SK-N-SH (cell line): ENCODE data around the gene OPA3. TPM values are rescaled to one million over a fixed set of nuclear protein-coding genes. Genes with fewer than 3 reads are reported as not detected.

Source experiments
- CTCF ChIA-PET: fragments of 300-600, 350-600 bp; formaldehyde crosslinking; extraction: SDS; loops from one replicate; lab custom pipeline; 2021; lab: Yijun Ruan, JAX
- POLR2A ChIA-PET: fragments of 350-600 bp; sonication (Branson Sonifier 250); formaldehyde crosslinking; extraction: SDS; loops from one replicate; lab custom pipeline; 2020; ENCODE audit warnings: antibody characterized with exemption, inconsistent platforms; lab: Yijun Ruan, JAX
- DNase-seq: peaks from one replicate; pipeline ENCODE4 v3.0.0; 2012
- H2AFZ ChIP-seq: fragments of 200-600 bp; sonication (generic); 2 replicates; pipeline ENCODE4 v1.8.1; 2016; ENCODE audit warnings: antibody characterized with exemption, mild to moderate bottlenecking, low read depth
- H3F3A ChIP-seq: fragments of 200-600 bp; sonication (generic); replicated peaks from 2 replicates; pipeline ENCODE3; 2016; ENCODE audit warnings: antibody characterized with exemption, mild to moderate bottlenecking; ENCODE audit not compliant: insufficient read depth
- H3K27ac ChIP-seq, 2 experiments: fragments of 200-500 bp in 1 of 2; fragments of 200-600 bp in 1 of 2; sonication (Bioruptor generic) in 1 of 2; sonication (generic), shearing (Covaris generic) in 1 of 2; 2 replicates each; pipeline versions ENCODE4 v1.5.1 to v1.6.1; 2014 to 2016; ENCODE audit warnings: low read depth in 2 of 2, inconsistent platforms in 1 of 2, low read length in 1 of 2, mild to moderate bottlenecking in 1 of 2, mixed read lengths in 1 of 2
- H3K27me3 ChIP-seq: fragments of 200-600 bp; sonication (generic), shearing (Covaris generic); 2 replicates; pipeline ENCODE4 v1.6.1; 2016; ENCODE audit warnings: mixed run types; ENCODE audit not compliant: insufficient read depth
- H3K36me3 ChIP-seq, 2 experiments: fragments of 200-500 bp in 1 of 2; fragments of 200-600 bp in 1 of 2; sonication (Bioruptor generic) in 1 of 2; sonication (generic) in 1 of 2; replicated peaks in 1 of 2; 2 replicates each; pipeline versions ENCODE3 to v1.5.1; 2014 to 2016; ENCODE audit warnings: low read length in 1 of 2, mild to moderate bottlenecking in 1 of 2; ENCODE audit not compliant: insufficient read depth in 2 of 2, control insufficient read depth in 1 of 2
- H3K4me1 ChIP-seq, 2 experiments: fragments of 200-500 bp in 1 of 2; fragments of 200-600 bp in 1 of 2; sonication (Bioruptor generic) in 1 of 2; sonication (generic), shearing (Covaris generic) in 1 of 2; 2 replicates each; pipeline versions ENCODE4 v1.5.1 to v1.6.1; 2014 to 2016; ENCODE audit warnings: low read depth in 1 of 2, low read length in 1 of 2, mixed run types in 1 of 2; ENCODE audit not compliant: insufficient read depth in 2 of 2, control insufficient read depth in 1 of 2
- H3K4me2 ChIP-seq: fragments of 200-600 bp; sonication (generic), shearing (Covaris generic); 2 replicates; pipeline ENCODE4 v1.6.1; 2017; ENCODE audit warnings: mixed run types
- H3K4me3 ChIP-seq, 2 experiments: fragments of 200-500 bp in 1 of 2; fragments of 200-600 bp in 1 of 2; sonication (Bioruptor generic) in 1 of 2; sonication (generic), shearing (Covaris generic) in 1 of 2; 2 replicates each; pipeline versions ENCODE4 v1.5.1 to v1.8.1; 2014 to 2016; ENCODE audit warnings: low read depth in 2 of 2, inconsistent platforms in 1 of 2, low read length in 1 of 2, mild to moderate bottlenecking in 1 of 2, mixed read lengths in 1 of 2, moderate library complexity in 1 of 2
- H3K79me2 ChIP-seq: fragments of 200-600 bp; sonication (generic); 2 replicates; pipeline ENCODE4 v1.8.1; 2017; ENCODE audit warnings: mild to moderate bottlenecking; ENCODE audit not compliant: insufficient read depth
- H3K9ac ChIP-seq: fragments of 200-600 bp; sonication (generic); 2 replicates; pipeline ENCODE4 v1.6.1; 2017; ENCODE audit warnings: mixed run types
- H3K9me2 ChIP-seq: fragments of 200-600 bp; sonication (generic); 2 replicates; pipeline ENCODE4 v1.6.1; 2017; ENCODE audit warnings: mixed run types
- H3K9me3 ChIP-seq: fragments of 200-600 bp; sonication (generic); 2 replicates; pipeline ENCODE4 v1.6.1; 2017; ENCODE audit warnings: mixed run types, mild to moderate bottlenecking, moderate library complexity
- H4K20me1 ChIP-seq: fragments of 200-600 bp; sonication (generic); 2 replicates; pipeline ENCODE4 v1.6.1; 2017; ENCODE audit warnings: mild to moderate bottlenecking, mixed run types; ENCODE audit not compliant: insufficient read depth
- CTCF ChIP-seq: fragments of 200-600 bp; sonication (generic); IDR thresholded peaks from 2 replicates; pipeline ENCODE4 v1.6.1; 2017; ENCODE audit warnings: antibody characterized with exemption, mild to moderate bottlenecking, moderate library complexity
- MAX ChIP-seq: IDR thresholded peaks from 2 replicates; pipeline ENCODE4 v1.4.0; 2012; ENCODE audit warnings: low read depth
- NRF1 ChIP-seq: IDR thresholded peaks from 2 replicates; pipeline ENCODE4 v1.6.1; 2012; ENCODE audit warnings: low read depth, mild to moderate bottlenecking, low read length
- PBX3 ChIP-seq: IDR thresholded peaks from 2 replicates; pipeline ENCODE4; 2012
- POLR2AphosphoS5 ChIP-seq: IDR thresholded peaks from 2 replicates; pipeline ENCODE4 v1.6.1; 2012; ENCODE audit warnings: low read depth, low read length
- REST ChIP-seq: IDR thresholded peaks from 2 replicates; pipeline ENCODE4 v1.6.1; 2012; ENCODE audit warnings: mild to moderate bottlenecking, low read depth, low read length, moderate library complexity
- SMC3 ChIP-seq: IDR thresholded peaks from 2 replicates; pipeline ENCODE4 v1.6.1; 2012; ENCODE audit warnings: low read depth, low read length, improper control_type of control experiment
- WGBS: methylation state at CpG from one replicate; pipeline ENCODE4 v1.1.6; 2017; ENCODE audit warnings: low lambda C conversion rate; 5-methylcytosine and 5-hydroxymethylcytosine counted together
- polyA plus RNA-seq, 3 experiments: library from polyadenylated mRNA; depleted of rRNA; stranded (reverse); fragments of >200 nt; gene quantifications; 2 replicates each; pipeline ENCODE4 v1.2.3, GENCODE V29; 2012

The OPA3 gene
- polyA plus RNA-seq, 1 of the 3 experiments (the other 2 are of a cell fraction), result 10.0 TPM

GRCh38 chr19:45478454-45479238 is 106.0 kb downstream of the OPA3 start (continued):
- TF ChIP-seq REST, result peak; percentile 53; the same call in 1 of the 2 replicates
- peak; percentile 12; the same call in 1 of the 2 replicates for TF ChIP-seq POLR2AphosphoS5
- peak; percentile 29; the same call in 1 of the 2 replicates for TF ChIP-seq NRF1
- peak; percentile 95 for TF ChIP-seq SMC3
- TF ChIP-seq MAX, result peak; percentile 10; the same call in 1 of the 2 replicates
- TF ChIP-seq, all 33 proteins: peak for 16

GRCh38 chr19:45477713-45478453 is 106.7 kb downstream of the OPA3 start:
- Histone ChIP-seq H3K4me2 (peak overlapping the region; percentile 72), H3K4me3 (peak overlapping the region; percentile 53 to 72), H2AFZ (no peak overlapping the region), H3K9me3 (no peaks in the 10 kb centered on the region), H3F3A (peaks cover 13% of the 10 kb centered on the region), H3K4me1 (peaks cover 0 to 5% of the 10 kb centered on the region in 2 experiments; a peak in 2 of 4 replicates), H3K36me3 (no peaks in the 10 kb centered on the region), H3K27ac (peak overlapping the region in 1 of 2 experiments; percentile 92; a peak in 2 of 4 replicates), H3K9me2 (no peaks in the 10 kb centered on the region), H3K9ac (peak overlapping the region; percentile 86; the same call in 1 of the 2 replicates), H4K20me1 (no peaks in the 10 kb centered on the region), H3K79me2 (no peaks in the 10 kb centered on the region), H3K27me3 (no peaks in the 10 kb centered on the region)
- CTCF ChIA-PET, result interaction anchor here (0.7 to 27.6 kb wide), 30 partner anchors 8 to 248 kb away, joined by 3 to 870 read pairs (median 6); partner anchors contain the start of genes ERCC1, EXOC3L2, FOSB and PPM1N
- TF ChIP-seq CTCF, result no peak
- peak; percentile 23; the same call in 1 of the 2 replicates for TF ChIP-seq PBX3
- no peak for DNase-seq
- POLR2A ChIA-PET, result interaction anchor here (0.8 to 2.1 kb wide), 4 partner anchors 11 to 54 kb away, joined by 3 to 15 read pairs (median 4); partner anchors contain the start of genes ERCC1 and FOSB
- WGBS, result 8% methylated on average over 12 of the region's 12 CpGs

Other genes starting within 250 kb of the OPA3 start
- 0.75 and 1.2 TPM in 2 replicates for gene KLC3, start 244.1 kb downstream of the OPA3 start, polyA plus RNA-seq (2012; rRNA removed)
- gene ERCC2, start 214.2 kb downstream of the OPA3 start, polyA plus RNA-seq (2012; rRNA removed), result 62.7 and 72.8 TPM in 2 replicates
- gene PPP1R13L, start 179.7 kb downstream of the OPA3 start, polyA plus RNA-seq (2012; rRNA removed), result 11.6 and 18.0 TPM in 2 replicates
- gene POLR1G, start 178.2 kb downstream of the OPA3 start, polyA plus RNA-seq (2012; rRNA removed), result 11.0 and 11.9 TPM in 2 replicates
- 93.1 and 95.3 TPM in 2 replicates for gene ERCC1, start 160.9 kb downstream of the OPA3 start, polyA plus RNA-seq (2012; rRNA removed)
- gene FOSB, start 116.8 kb downstream of the OPA3 start, polyA plus RNA-seq (2012; rRNA removed), result 38.4 and 78.2 TPM in 2 replicates
- 6.8 and 7.0 TPM in 2 replicates for gene RTN2, start 87.8 kb downstream of the OPA3 start, polyA plus RNA-seq (2012; rRNA removed)
- gene PPM1N, start 86.4 kb downstream of the OPA3 start, polyA plus RNA-seq (2012; rRNA removed), result 10.3 and 10.9 TPM in 2 replicates
- gene VASP, start 77.3 kb downstream of the OPA3 start, polyA plus RNA-seq (2012; rRNA removed), result 31.6 and 37.8 TPM in 2 replicates
- 0.29 and 0.69 TPM in 2 replicates for gene GPR4, start 17.4 kb upstream of the OPA3 start, polyA plus RNA-seq (2012; rRNA removed)
- gene EML2, start 54.6 kb upstream of the OPA3 start, polyA plus RNA-seq (2012; rRNA removed), result 10.3 and 12.4 TPM in 2 replicates
- gene GIPR, start 83.4 kb upstream of the OPA3 start, polyA plus RNA-seq (2012; rRNA removed), result 1.3 and 1.4 TPM in 2 replicates
- gene SNRPD2, start 107.2 kb upstream of the OPA3 start, polyA plus RNA-seq (2012; rRNA removed), result 1,248 and 1,471 TPM in 2 replicates
- 17.6 and 19.1 TPM in 2 replicates for gene QPCTL, start 107.9 kb upstream of the OPA3 start, polyA plus RNA-seq (2012; rRNA removed)
- 2.8 and 5.6 TPM in 2 replicates for gene FBXO46, start 146.1 kb upstream of the OPA3 start, polyA plus RNA-seq (2012; rRNA removed)
- gene MEIOSIN, start 148.6 kb upstream of the OPA3 start, polyA plus RNA-seq (2012; rRNA removed), result 0.03 and 0.06 TPM in 2 replicates
- gene SIX5, start 184.4 kb upstream of the OPA3 start, polyA plus RNA-seq (2012; rRNA removed), result 6.4 and 8.4 TPM in 2 replicates
- gene DMPK, start 197.7 kb upstream of the OPA3 start, polyA plus RNA-seq (2012; rRNA removed), result 86.4 and 92.2 TPM in 2 replicates
- 39.3 and 40.6 TPM in 2 replicates for gene DMWD, start 208.0 kb upstream of the OPA3 start, polyA plus RNA-seq (2012; rRNA removed)
- 0.02 TPM in 1 of 2 replicates, not detected in the other for gene RSPH6A, start 230.5 kb upstream of the OPA3 start, polyA plus RNA-seq (2012; rRNA removed)